Activated CD8-positive, alpha-beta T cell treated with anti-CD3 and anti-CD28 coated beads for 36 hours (primary cell): ENCODE results near the gene SOD3. TPM values are rescaled to one million over a fixed set of nuclear protein-coding genes. Genes with fewer than 3 reads are reported as not detected.

ENCODE experiments used
- ATAC-seq: fragments of 200-7000 bp; cut with Tn5 transposase; one replicate; pipeline ENCODE4 v1.10.0; 2021; ENCODE audit warnings: mild to moderate bottlenecking, moderate library complexity
- CTCF ChIA-PET: fragments of 350-600 bp; sonication (Branson Sonifier 250); formaldehyde crosslinking; loops from one replicate; lab custom pipeline; 2021; ENCODE audit warnings: antibody characterized with exemption; lab: Charles Lee
- POLR2A ChIA-PET: fragments of 350-600 bp; sonication (Branson Sonifier 250); formaldehyde crosslinking; loops from one replicate; lab custom pipeline; 2021; ENCODE audit warnings: antibody characterized with exemption; lab: Charles Lee
- DNase-seq: peaks from one replicate; pipeline ENCODE4 v3.0.0-alpha.2; 2020
- H3K27ac Mint-ChIP-seq: one replicate; pipeline ENCODE4 v1.8.0; 2021; ENCODE audit warnings: mild to moderate bottlenecking, mixed read lengths
- H3K27me3 Mint-ChIP-seq: one replicate; pipeline ENCODE4 v1.8.0; 2021; ENCODE audit warnings: mixed read lengths
- H3K36me3 Mint-ChIP-seq: one replicate; pipeline ENCODE4 v1.8.0; 2021; ENCODE audit warnings: low read depth, mixed read lengths
- H3K4me1 Mint-ChIP-seq: one replicate; pipeline ENCODE4 v1.8.0; 2021; ENCODE audit warnings: low read depth, mixed read lengths
- H3K4me3 Mint-ChIP-seq: one replicate; pipeline ENCODE4 v1.8.0; 2021; ENCODE audit warnings: mild to moderate bottlenecking, moderate library complexity, mixed read lengths
- H3K9me3 Mint-ChIP-seq: one replicate; pipeline ENCODE4 v1.8.0; 2021; ENCODE audit warnings: mixed read lengths
- intact Hi-C: fragments of 100-400 bp; cut with micrococcal nuclease; formaldehyde crosslinking; loops from one replicate; pipeline ENCODE4 v1.10.0; 2022
- total RNA-seq, 2 experiments: library from RNA; stranded (reverse); gene quantifications; one replicate each; pipeline ENCODE4 v1.2.3, GENCODE V29; 2021
- TF ChIP-seq, protein P1 (sequence below): fragments of 200-600 bp; IDR thresholded peaks from one replicate; pipeline ENCODE4 v1.8.0; 2022; ENCODE audit warnings: antibody characterized with exemption, mild to moderate bottlenecking

Gene SOD3
- total RNA-seq, 2 experiments from 2014 or later = not detected

DNA sequence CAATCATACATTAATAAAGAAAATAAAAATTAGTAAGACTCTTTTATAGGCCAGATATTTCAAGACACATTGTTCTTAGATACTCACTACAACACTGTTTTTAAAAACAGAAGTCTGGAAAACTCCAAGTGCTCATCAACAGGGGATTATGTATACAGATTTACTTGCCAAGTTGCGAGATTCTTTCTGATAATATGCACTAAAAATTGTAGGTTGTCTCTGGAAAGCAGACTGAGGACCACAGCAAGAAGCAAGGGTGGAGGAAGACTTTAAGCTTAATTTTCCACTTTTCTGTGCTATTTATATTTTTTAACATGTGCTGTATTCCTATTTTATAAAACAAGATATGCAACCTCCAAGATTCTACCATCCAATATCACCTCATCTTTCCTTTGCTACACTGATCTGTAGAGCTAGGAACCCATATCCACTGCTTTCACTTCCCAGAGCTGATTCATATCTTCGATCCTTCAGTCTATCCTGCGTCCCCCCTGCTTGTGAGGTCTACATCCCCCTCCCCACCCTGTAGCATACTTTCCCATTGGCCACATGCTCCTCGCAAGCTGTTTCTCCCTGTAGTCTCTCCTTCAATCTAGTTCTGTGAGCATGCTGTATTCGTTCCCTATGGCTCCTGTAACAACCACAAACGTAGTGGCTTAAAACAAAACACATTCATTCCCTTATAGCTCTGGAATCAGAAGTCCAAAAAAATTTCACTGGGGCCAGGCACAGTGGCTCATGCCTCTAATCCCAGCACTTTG is 15.7 kb downstream of the SOD3 start:
- Mint-ChIP-seq H3K4me1 (no peaks in the 10 kb centered on the region), H3K36me3 (no peaks in the 10 kb centered on the region), H3K4me3 (no peak overlapping the region), H3K9me3 (peaks cover 1% of the 10 kb centered on the region), H3K27ac (no peak overlapping the region), H3K27me3 (peaks cover 1% of the 10 kb centered on the region)
- ATAC-seq (no peak), DNase-seq (no peak)
- ChIA-PET POLR2A (no interaction called here), CTCF (no interaction called here)
- intact Hi-C loops = no loop called here
- TF ChIP-seq, protein P1, sequence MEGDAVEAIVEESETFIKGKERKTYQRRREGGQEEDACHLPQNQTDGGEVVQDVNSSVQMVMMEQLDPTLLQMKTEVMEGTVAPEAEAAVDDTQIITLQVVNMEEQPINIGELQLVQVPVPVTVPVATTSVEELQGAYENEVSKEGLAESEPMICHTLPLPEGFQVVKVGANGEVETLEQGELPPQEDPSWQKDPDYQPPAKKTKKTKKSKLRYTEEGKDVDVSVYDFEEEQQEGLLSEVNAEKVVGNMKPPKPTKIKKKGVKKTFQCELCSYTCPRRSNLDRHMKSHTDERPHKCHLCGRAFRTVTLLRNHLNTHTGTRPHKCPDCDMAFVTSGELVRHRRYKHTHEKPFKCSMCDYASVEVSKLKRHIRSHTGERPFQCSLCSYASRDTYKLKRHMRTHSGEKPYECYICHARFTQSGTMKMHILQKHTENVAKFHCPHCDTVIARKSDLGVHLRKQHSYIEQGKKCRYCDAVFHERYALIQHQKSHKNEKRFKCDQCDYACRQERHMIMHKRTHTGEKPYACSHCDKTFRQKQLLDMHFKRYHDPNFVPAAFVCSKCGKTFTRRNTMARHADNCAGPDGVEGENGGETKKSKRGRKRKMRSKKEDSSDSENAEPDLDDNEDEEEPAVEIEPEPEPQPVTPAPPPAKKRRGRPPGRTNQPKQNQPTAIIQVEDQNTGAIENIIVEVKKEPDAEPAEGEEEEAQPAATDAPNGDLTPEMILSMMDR = no peak

DNA sequence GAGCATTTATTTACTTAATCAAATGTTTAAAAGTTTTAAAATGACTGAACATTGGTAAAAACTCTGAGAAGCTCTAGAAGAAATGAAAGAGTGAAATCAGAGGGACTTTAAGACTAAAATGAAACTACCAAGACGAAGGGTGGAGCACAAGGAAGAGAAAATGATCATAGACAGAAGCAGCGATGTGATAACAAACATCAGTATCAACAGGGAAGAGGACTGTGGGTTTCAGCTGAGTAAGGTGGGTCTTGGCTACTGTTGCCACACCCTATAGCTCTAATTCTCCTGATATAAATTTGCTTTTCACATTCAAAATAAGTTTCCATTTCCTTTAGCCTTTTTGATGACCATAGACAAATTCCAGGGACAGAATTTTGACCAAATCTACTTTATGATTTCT is 18.4 kb downstream of the SOD3 start:
- Mint-ChIP-seq H3K36me3 (no peaks in the 10 kb centered on the region), H3K4me3 (no peak overlapping the region), H3K27me3 (peaks cover 1% of the 10 kb centered on the region), H3K4me1 (no peaks in the 10 kb centered on the region), H3K9me3 (peaks cover 1% of the 10 kb centered on the region), H3K27ac (no peak overlapping the region)
- ChIA-PET CTCF (no interaction called here), POLR2A (no interaction called here)
- intact Hi-C loops = no loop called here
- no peak for ATAC-seq
- TF ChIP-seq, protein P1 = no peak
- DNase-seq = no peak

DNA sequence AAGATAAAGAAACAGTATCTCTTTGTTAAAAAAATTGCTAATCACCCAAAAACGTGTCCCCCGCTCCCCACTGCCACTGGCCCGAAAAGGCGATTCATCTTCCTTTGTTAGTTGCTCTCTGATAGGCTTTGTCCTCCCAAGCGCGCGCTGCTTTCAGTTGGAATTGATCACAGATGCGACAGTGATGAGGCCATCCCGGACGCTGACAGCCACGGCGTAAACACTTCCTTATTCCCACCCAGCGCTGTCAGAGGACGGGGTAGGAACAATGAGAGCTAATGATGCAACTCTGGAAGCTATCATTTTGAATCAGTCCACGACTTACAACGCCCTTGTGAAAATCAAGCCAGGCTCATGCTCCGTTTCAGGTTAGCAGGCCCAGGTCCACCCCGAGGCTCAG is 21.4 kb downstream of the SOD3 start:
- POLR2A ChIA-PET = no interaction called here
- Mint-ChIP-seq H3K27ac (no peak overlapping the region), H3K4me1 (no peaks in the 10 kb centered on the region), H3K36me3 (no peaks in the 10 kb centered on the region), H3K4me3 (no peak overlapping the region), H3K9me3 (peaks cover 1% of the 10 kb centered on the region), H3K27me3 (peaks cover 1% of the 10 kb centered on the region)
- DNase-seq (no peak), ATAC-seq (no peak)
- intact Hi-C loops = no loop called here
- CTCF ChIA-PET = no interaction called here
- TF ChIP-seq, protein P1 = no peak

DNA sequence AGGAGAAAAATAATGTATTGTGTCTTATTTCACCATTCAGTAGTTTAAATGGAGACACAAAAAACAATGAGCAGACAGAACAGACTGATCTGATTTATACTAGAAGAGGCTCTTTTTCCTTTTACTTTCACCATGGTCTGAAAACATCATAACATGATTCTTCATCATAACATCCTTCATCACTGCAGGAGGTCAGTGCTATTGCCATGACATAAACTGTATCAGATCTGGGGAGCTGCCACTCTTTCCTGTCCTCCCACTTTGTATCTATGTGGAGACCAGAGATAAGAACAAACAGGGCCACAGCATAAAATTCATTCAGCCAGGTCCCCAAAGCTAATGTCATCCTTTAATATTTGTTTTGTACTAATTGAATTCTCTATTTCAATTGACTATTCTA is 25.2 kb downstream of the SOD3 start:
- intact Hi-C loops = no loop called here
- TF ChIP-seq, protein P1 = no peak
- Mint-ChIP-seq H3K36me3 (no peaks in the 10 kb centered on the region), H3K27me3 (no peaks in the 10 kb centered on the region), H3K27ac (no peak overlapping the region), H3K4me3 (no peak overlapping the region), H3K9me3 (no peaks in the 10 kb centered on the region), H3K4me1 (no peaks in the 10 kb centered on the region)
- no peak for DNase-seq
- POLR2A ChIA-PET = no interaction called here
- CTCF ChIA-PET = no interaction called here
- ATAC-seq = no peak

DNA sequence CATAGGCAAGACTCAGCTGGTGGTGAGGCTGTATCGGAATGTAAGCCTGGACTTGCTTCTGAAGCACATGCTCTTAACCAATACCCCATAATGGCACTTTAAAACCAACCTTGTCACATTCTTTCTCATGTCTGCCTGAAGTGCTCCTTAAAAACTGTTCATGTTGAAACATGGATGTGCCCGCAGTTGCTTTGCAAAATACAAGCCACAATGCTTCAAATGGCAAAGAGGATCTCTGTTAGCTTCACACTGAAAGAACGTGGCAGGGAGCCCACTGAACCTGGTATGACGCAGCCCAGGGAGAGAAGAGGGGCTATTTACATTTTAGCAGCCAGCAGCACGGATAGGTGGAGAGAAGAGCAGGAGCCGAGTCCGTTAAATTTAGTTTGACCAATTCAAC is 29.3 kb downstream of the SOD3 start:
- CTCF ChIA-PET = no interaction called here
- H3K9me3 Mint-ChIP-seq = no peaks in the 10 kb centered on the region
- no peak for DNase-seq
- H3K27me3 Mint-ChIP-seq = peaks cover 2% of the 10 kb centered on the region
- no peaks in the 10 kb centered on the region for H3K36me3 Mint-ChIP-seq
- ATAC-seq = no peak
- H3K27ac Mint-ChIP-seq = no peak overlapping the region
- TF ChIP-seq, protein P1 = no peak
- H3K4me1 Mint-ChIP-seq = no peaks in the 10 kb centered on the region
- POLR2A ChIA-PET = no interaction called here
- H3K4me3 Mint-ChIP-seq = no peak overlapping the region
- intact Hi-C loops = no loop called here
